Measurements from ENCODE around the gene DSTN. TPM values are rescaled to one million over a fixed set of nuclear protein-coding genes. Genes with fewer than 3 reads are reported as not detected.

DSTN gene
- total RNA-seq, 3 donors from 2014 or later, result 180 to 384 (median 272) TPM

- no peak overlapping the region for H3K4me3 ChIP-seq
- H3K27me3 ChIP-seq, result no peaks in the 10 kb centered on the region
- intact Hi-C loops (cut with DNase I; ENCODE audit: low total_unique reads), result no loop called here
- H3K4me1 ChIP-seq, result peaks cover 0 to 5% of the 10 kb centered on the region in 2 donors
- no peak for DNase-seq (ENCODE audit: low spot score in 2 of 2)
- H3K36me3 ChIP-seq, result no peaks in the 10 kb centered on the region
- no peak for TF ChIP-seq CTCF (IDR thresholded peaks at IDR 0.05)
- peak overlapping the region; percentile 13 to 64 for H3K27ac ChIP-seq
- H3K9me3 ChIP-seq, result no peaks in the 10 kb centered on the region
Measured at GRCh38 chr20:17634661-17635331, 64.9 kb downstream of the DSTN start.

GRCh38 chr20:17635332-17636244, 65.7 kb downstream of the DSTN start:
- H3K9me3 ChIP-seq, result no peaks in the 10 kb centered on the region
- intact Hi-C loops (cut with DNase I; ENCODE audit: low total_unique reads), result no loop called here
- H3K4me1 ChIP-seq, result peaks cover 0 to 5% of the 10 kb centered on the region in 2 donors
- H3K36me3 ChIP-seq, result no peaks in the 10 kb centered on the region
- TF ChIP-seq POLR2AphosphoS5 (IDR thresholded peaks at IDR 0.05), result no peak
- TF ChIP-seq POLR2A (IDR thresholded peaks at IDR 0.05), result no peak
- no peak for TF ChIP-seq CTCF (IDR thresholded peaks at IDR 0.05)
- H3K27ac ChIP-seq, result peak overlapping the region; percentile 13 to 64
- no peaks in the 10 kb centered on the region for H3K27me3 ChIP-seq
- H3K4me3 ChIP-seq, result no peak overlapping the region
- no peak for DNase-seq (ENCODE audit: low spot score in 2 of 2)

- Histone ChIP-seq H3K27ac (peak overlapping the region in 1 of 2 donors; percentile 64), H3K27me3 (no peaks in the 10 kb centered on the region), H3K9me3 (no peaks in the 10 kb centered on the region), H3K4me1 (peaks cover 0 to 5% of the 10 kb centered on the region in 2 donors), H3K4me3 (no peak overlapping the region), H3K36me3 (no peaks in the 10 kb centered on the region)
- DNase-seq (ENCODE audit: low spot score in 2 of 2), result no peak
- TF ChIP-seq POLR2AphosphoS5 (IDR thresholded peaks at IDR 0.05) (no peak), POLR2A (IDR thresholded peaks at IDR 0.05) (no peak), CTCF (IDR thresholded peaks at IDR 0.05) (no peak)
- intact Hi-C loops (cut with DNase I; ENCODE audit: low total_unique reads), result no loop called here
Measured at GRCh38 chr20:17636523-17637412, 66.9 kb downstream of the DSTN start.

GRCh38 chr20:17637413-17637780, 67.5 kb downstream of the DSTN start:
- no peaks in the 10 kb centered on the region for H3K9me3 ChIP-seq
- H3K4me3 ChIP-seq, result no peak overlapping the region
- H3K4me1 ChIP-seq, result peaks cover 0 to 5% of the 10 kb centered on the region in 2 donors
- H3K36me3 ChIP-seq, result no peaks in the 10 kb centered on the region
- no peak for DNase-seq (ENCODE audit: low spot score in 2 of 2)
- TF ChIP-seq POLR2A (IDR thresholded peaks at IDR 0.05) (no peak), POLR2AphosphoS5 (IDR thresholded peaks at IDR 0.05) (no peak), CTCF (IDR thresholded peaks at IDR 0.05) (no peak)
- intact Hi-C loops (cut with DNase I; ENCODE audit: low total_unique reads), result no loop called here
- peak overlapping the region in 1 of 2 donors; percentile 43 for H3K27ac ChIP-seq
- no peaks in the 10 kb centered on the region for H3K27me3 ChIP-seq

Measured in breast epithelium (tissue), 4 donors.